HepG2 (cell line): ENCODE results near the gene BPIFB6. TPM values are rescaled to one million over a fixed set of nuclear protein-coding genes. Genes with fewer than 3 reads are reported as not detected.

ENCODE experiments used
- CREB3 ChIP-seq: sonication (generic); formaldehyde crosslinking; IDR thresholded peaks from 2 replicates; pipeline ENCODE4 v1.5.0; 2020; ENCODE audit warnings: missing genetic modification reagents
- CSRNP1 ChIP-seq: sonication (generic); formaldehyde crosslinking; IDR thresholded peaks from 2 replicates; pipeline ENCODE4 v1.8.1; 2023; ENCODE audit warnings: mild to moderate bottlenecking, missing genetic modification reagents
- NCOA1 ChIP-seq: sonication (generic); formaldehyde crosslinking; IDR thresholded peaks from 2 replicates; pipeline ENCODE4 v1.9.0; 2021; ENCODE audit warnings: missing genetic modification reagents
- SIX1 ChIP-seq: sonication (generic); formaldehyde crosslinking; IDR thresholded peaks from 2 replicates; pipeline ENCODE4 v1.4.0; 2020; ENCODE audit warnings: missing genetic modification reagents, borderline replicate concordance
- TAF15 ChIP-seq: fragments of 200-400 bp; formaldehyde crosslinking; IDR thresholded peaks from one replicate; pipeline ENCODE4 v1.6.1; 2018; ENCODE audit warnings: mild to moderate bottlenecking, low read depth, low read length; ENCODE audit not compliant: poor library complexity, severe bottlenecking
- THAP9 ChIP-seq: sonication (generic); formaldehyde crosslinking; IDR thresholded peaks from 2 replicates; pipeline ENCODE4; 2020; ENCODE audit warnings: missing genetic modification reagents, mild to moderate bottlenecking, borderline replicate concordance
- TOPORS ChIP-seq: sonication (generic); formaldehyde crosslinking; IDR thresholded peaks from 2 replicates; pipeline ENCODE4 v1.8.0; 2023; ENCODE audit warnings: mild to moderate bottlenecking, missing genetic modification reagents
- TSC22D2 ChIP-seq: sonication (generic); formaldehyde crosslinking; IDR thresholded peaks from 2 replicates; pipeline ENCODE4 v1.5.1; 2020; ENCODE audit warnings: missing genetic modification reagents, mild to moderate bottlenecking, borderline replicate concordance
- ZBTB2 ChIP-seq: sonication (generic); formaldehyde crosslinking; IDR thresholded peaks from 2 replicates; pipeline ENCODE4 v1.8.0; 2022; ENCODE audit warnings: low read depth, missing genetic modification reagents
- ZBTB20 ChIP-seq: sonication (generic); formaldehyde crosslinking; IDR thresholded peaks from 2 replicates; pipeline ENCODE4 v1.8.1; 2023; ENCODE audit warnings: missing genetic modification reagents, low read depth, mild to moderate bottlenecking, borderline replicate concordance
- ZNF253 ChIP-seq: sonication (generic); formaldehyde crosslinking; IDR thresholded peaks from 2 replicates; pipeline ENCODE4 v1.8.0; 2022; ENCODE audit warnings: mild to moderate bottlenecking, missing genetic modification reagents, borderline replicate concordance
- ZNF333 ChIP-seq: sonication (generic); formaldehyde crosslinking; IDR thresholded peaks from 2 replicates; pipeline ENCODE4 v1.4.0; 2020; ENCODE audit warnings: mild to moderate bottlenecking, missing genetic modification reagents, borderline replicate concordance
- ZNF414 ChIP-seq: sonication (generic); formaldehyde crosslinking; IDR thresholded peaks from 2 replicates; pipeline ENCODE4 v1.5.0; 2020; ENCODE audit warnings: missing genetic modification reagents
- ZNF572 ChIP-seq: sonication (generic); formaldehyde crosslinking; IDR thresholded peaks from 2 replicates; pipeline ENCODE4 v1.5.1; 2020; ENCODE audit warnings: mild to moderate bottlenecking, missing genetic modification reagents
- polyA plus RNA-seq, 8 experiments: library from polyadenylated mRNA; depleted of rRNA in 3 of 8; stranded (reverse) in 7 of 8; unstranded in 1 of 8; fragments of >200 nt; fragmentation: Illumina TruSeq in 4 of 8; extraction: Trizol in 4 of 8; gene quantifications; 2 replicates each; pipeline versions ENCODE4 v1.2.1 to v1.2.3, GENCODE V29; 2011 to 2016; ENCODE audit warnings: low read depth in 4 of 8, missing spikeins in 1 of 8, mixed read lengths in 1 of 8; ENCODE audit not compliant: insufficient read depth in 1 of 8
- total RNA-seq, 5 experiments: library from RNA; depleted of rRNA; stranded (reverse); fragments of >200 nt; fragmentation: Illumina TruSeq; extraction: Trizol; gene quantifications; 2 replicates each; pipeline ENCODE4 v1.2.3, GENCODE V29; 2016; ENCODE audit warnings: low read depth in 1 of 5
- TF ChIP-seq, protein P1 (sequence below), 2 experiments: sonication (generic) in 1 of 2; formaldehyde crosslinking in 1 of 2; IDR thresholded peaks; 2 replicates each; pipeline versions ENCODE4 v1.5.1 to v1.6.1; 2011 to 2020; ENCODE audit warnings: borderline replicate concordance in 1 of 2, low read depth in 1 of 2, low read length in 1 of 2, mild to moderate bottlenecking in 1 of 2, missing genetic modification reagents in 1 of 2, moderate library complexity in 1 of 2

Gene BPIFB6
- total and polyA plus RNA-seq, 2 of the 13 experiments (the other 11 are each of a cell fraction or from before 2014, with no cell fraction given): 0.13 to 1.7 TPM

- TF ChIP-seq, protein P1, sequence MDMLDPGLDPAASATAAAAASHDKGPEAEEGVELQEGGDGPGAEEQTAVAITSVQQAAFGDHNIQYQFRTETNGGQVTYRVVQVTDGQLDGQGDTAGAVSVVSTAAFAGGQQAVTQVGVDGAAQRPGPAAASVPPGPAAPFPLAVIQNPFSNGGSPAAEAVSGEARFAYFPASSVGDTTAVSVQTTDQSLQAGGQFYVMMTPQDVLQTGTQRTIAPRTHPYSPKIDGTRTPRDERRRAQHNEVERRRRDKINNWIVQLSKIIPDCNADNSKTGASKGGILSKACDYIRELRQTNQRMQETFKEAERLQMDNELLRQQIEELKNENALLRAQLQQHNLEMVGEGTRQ (IDR thresholded peaks at IDR 0.05; ENCODE audit: low read depth, low read length): peak; percentile 80
- TF ChIP-seq, protein P1 (CRISPR knock-in tag; IDR thresholded peaks at IDR 0.05; ENCODE audit: borderline replicate concordance): peak; percentile 80; the same call in 1 of the 2 replicates
- peak; percentile 69 for TF ChIP-seq TAF15
- TF ChIP-seq TOPORS (CRISPR knock-in tag): no peak; the same call in 1 of the 2 replicates
- peak; percentile 53 for TF ChIP-seq ZBTB20 (CRISPR knock-in tag)
- TF ChIP-seq CSRNP1: 0 out of 2 replicates have a peak, but pooled peaks have one; percentile 19
- TF ChIP-seq TSC22D2: no peak; the same call in 1 of the 2 replicates
- TF ChIP-seq ZNF414 (CRISPR knock-in tag): no peak
- 0 out of 2 replicates have a peak, but pooled peaks have one; percentile 14 for TF ChIP-seq ZBTB2 (CRISPR knock-in tag)
- TF ChIP-seq THAP9 (CRISPR knock-in tag): no peak
- no peak for TF ChIP-seq NCOA1 (CRISPR knock-in tag)
- TF ChIP-seq ZNF253 (CRISPR knock-in tag): peak; percentile 2; the same call in 1 of the 2 replicates
- 0 out of 2 replicates have a peak, but pooled peaks have one; percentile 70 for TF ChIP-seq ZNF333 (CRISPR knock-in tag)
- TF ChIP-seq CREB3 (CRISPR knock-in tag): peak; percentile 77; the same call in 1 of the 2 replicates
- no peak; the same call in none of the 2 replicates for TF ChIP-seq ZNF572 (CRISPR knock-in tag)
- no peak for TF ChIP-seq SIX1 (CRISPR knock-in tag)
These were observed 22.9 kb upstream of the BPIFB6 start (continued) for GRCh38 chr20:33008336-33009213.
